Endothelial cell of umbilical vein (primary cell): Measurements from ENCODE around the gene KIF25. TPM values are rescaled to one million over a fixed set of nuclear protein-coding genes. Genes with fewer than 3 reads are reported as not detected.

Experiments used
- BruUV-seq: library from RNA; stranded (reverse); fragments of 400-500 nt; replicated peaks from 2 replicates; lab custom pipeline; 2021; lab: Mats Ljungman, UMichigan
- CTCF ChIA-PET: fragments of 300-600, 350-600 bp; sonication (Branson Sonifier 250); formaldehyde crosslinking; loops from one replicate; lab custom pipeline; 2021; ENCODE audit warnings: antibody characterized with exemption, inconsistent platforms; lab: Charles Lee
- POLR2A ChIA-PET: fragments of 300-600, 350-600 bp; sonication (Branson Sonifier 250); formaldehyde crosslinking; loops from one replicate; lab custom pipeline; 2021; ENCODE audit warnings: antibody characterized with exemption, inconsistent platforms; lab: Charles Lee
- DNase-seq: peaks from one replicate; pipeline ENCODE4 v3.0.0-alpha.2; 2011; ENCODE audit warnings: low read depth, low spot score
- FAIRE-seq: peaks from 2 replicates; lab custom pipeline; 2011; peaks lifted over from hg19 to GRCh38; lab: Jason Lieb, UNC
- H2AFZ ChIP-seq: 2 replicates; pipeline ENCODE4 v1.6.0; 2012; ENCODE audit warnings: low read depth, low read length, control low read depth, inconsistent platforms
- H3K27ac ChIP-seq: 2 replicates; pipeline ENCODE4 v1.5.1; 2011; ENCODE audit warnings: low read depth, mild to moderate bottlenecking, control low read depth, low read length, moderate library complexity; ENCODE audit not compliant: insufficient read depth
- H3K27me3 ChIP-seq, 2 experiments: 2 replicates each; pipeline versions ENCODE4 v1.6.0 to v1.6.1; 2011; ENCODE audit warnings: low read length in 2 of 2, mixed read lengths in 1 of 2; ENCODE audit not compliant: control insufficient read depth in 2 of 2, insufficient read depth in 2 of 2
- H3K36me3 ChIP-seq, 2 experiments: 2 replicates in 1 of 2; 3 replicates in 1 of 2; pipeline ENCODE4 v1.5.1; 2011; ENCODE audit warnings: low read length in 2 of 2, mild to moderate bottlenecking in 1 of 2, moderate library complexity in 1 of 2; ENCODE audit not compliant: control insufficient read depth in 2 of 2, insufficient read depth in 2 of 2; ENCODE audit errors: extremely low read depth in 1 of 2
- H3K4me1 ChIP-seq: 3 replicates; pipeline ENCODE4 v1.5.1; 2011; ENCODE audit warnings: mild to moderate bottlenecking, low read length; ENCODE audit not compliant: control insufficient read depth, insufficient read depth; ENCODE audit errors: extremely low read depth
- H3K4me2 ChIP-seq: 2 replicates; pipeline ENCODE4 v1.6.1; 2011; ENCODE audit warnings: low read length, control low read depth, mixed read lengths; ENCODE audit not compliant: insufficient read depth
- H3K4me3 ChIP-seq, 3 experiments: fragments of 200-600 bp in 1 of 3; sonication (generic), shearing (Covaris generic) in 1 of 3; replicated peaks in 1 of 3; 2 replicates each; pipeline ENCODE4 v1.5.1; 2011 to 2016; ENCODE audit warnings: control low read depth in 3 of 3, low read length in 3 of 3, mild to moderate bottlenecking in 2 of 3, inconsistent platforms in 1 of 3, low read depth in 1 of 3, moderate library complexity in 1 of 3; ENCODE audit not compliant: insufficient read depth in 1 of 3
- H3K79me2 ChIP-seq: 2 replicates; pipeline ENCODE4 v1.6.0; 2012; ENCODE audit warnings: low read length, inconsistent platforms; ENCODE audit not compliant: control insufficient read depth, insufficient read depth
- H3K9ac ChIP-seq: replicated peaks from 2 replicates; pipeline ENCODE3; 2011; ENCODE audit warnings: low read length, control low read depth; ENCODE audit not compliant: insufficient read depth; ENCODE audit errors: extremely low read depth
- H3K9me1 ChIP-seq: replicated peaks from 3 replicates; pipeline ENCODE4 v1.6.0; 2011; ENCODE audit warnings: mild to moderate bottlenecking, low read length; ENCODE audit not compliant: control insufficient read depth, insufficient read depth; ENCODE audit errors: extremely low read depth
- H3K9me3 ChIP-seq: replicated peaks from 2 replicates; pipeline ENCODE4 v1.5.1; 2012; ENCODE audit warnings: low read length, inconsistent platforms; ENCODE audit not compliant: control insufficient read depth, insufficient read depth
- H4K20me1 ChIP-seq: replicated peaks from 2 replicates; pipeline ENCODE3; 2011; ENCODE audit warnings: mild to moderate bottlenecking, low read length; ENCODE audit not compliant: control insufficient read depth, insufficient read depth; ENCODE audit errors: extremely low read depth
- CTCF ChIP-seq, 2 donors: IDR thresholded peaks; 1 replicate in 1 of 2; 2 replicates in 1 of 2; pipeline ENCODE4 v1.5.1; 2011; ENCODE audit warnings: low read length in 2 of 2, mild to moderate bottlenecking in 2 of 2, moderate library complexity in 2 of 2, control low read depth in 1 of 2, inconsistent platforms in 1 of 2, low read depth in 1 of 2; ENCODE audit not compliant: insufficient read depth in 1 of 2; ENCODE audit errors: extremely low read depth in 1 of 2
- EZH2 ChIP-seq: IDR thresholded peaks from 2 replicates; pipeline ENCODE4 v1.6.1; 2012; ENCODE audit warnings: borderline replicate concordance, low read depth, mild to moderate bottlenecking, moderate library complexity, low read length, inconsistent platforms; ENCODE audit not compliant: severe bottlenecking
- FOS ChIP-seq: IDR thresholded peaks from 2 replicates; pipeline ENCODE4 v1.6.1; 2011; ENCODE audit warnings: mild to moderate bottlenecking, low read length, moderate library complexity, borderline replicate concordance; ENCODE audit not compliant: insufficient read depth
- GATA2 ChIP-seq: IDR thresholded peaks from 2 replicates; pipeline ENCODE4 v1.7.0; 2011; ENCODE audit warnings: low read depth, mild to moderate bottlenecking, moderate library complexity, mixed read lengths, low read length; ENCODE audit not compliant: insufficient read length, insufficient read depth
- JUN ChIP-seq: IDR thresholded peaks from 2 replicates; pipeline ENCODE4 v1.6.1; 2011; ENCODE audit warnings: borderline replicate concordance, low read depth; ENCODE audit not compliant: insufficient read length, insufficient read depth
- MAX ChIP-seq: IDR thresholded peaks from 2 replicates; pipeline ENCODE4 v1.6.1; 2011; ENCODE audit not compliant: insufficient read depth, insufficient read length
- MYC ChIP-seq: IDR thresholded peaks from one replicate; pipeline ENCODE4 v1.6.1; 2011; ENCODE audit warnings: mild to moderate bottlenecking, low read depth, low read length
- POLR2A ChIP-seq: IDR thresholded peaks from 2 replicates; pipeline ENCODE4 v1.6.1; 2012; ENCODE audit warnings: low read depth, mild to moderate bottlenecking, control low read depth, low read length
- POLR2AphosphoS5 ChIP-seq: IDR thresholded peaks from 2 replicates; pipeline ENCODE4 v1.6.1; 2012; ENCODE audit warnings: low read depth, mild to moderate bottlenecking, control low read depth, low read length, moderate library complexity; ENCODE audit not compliant: insufficient read depth
- dilution Hi-C: fragments of 300-500 bp; cut with MboI; formaldehyde crosslinking; loops from one replicate; pipeline ENCODE4 v1.15.0; 2019; ENCODE audit warnings: low sequenced_read_pairs; ENCODE audit not compliant: extremely low pct_ligation_motif_present
- intact Hi-C: fragments of 100-400 bp; cut with micrococcal nuclease; formaldehyde crosslinking; loops from one replicate; pipeline ENCODE4 v1.10.0; 2022
- polyA plus RNA-seq, 4 experiments: library from polyadenylated mRNA; depleted of rRNA in 3 of 4; stranded (reverse) in 3 of 4; unstranded in 1 of 4; fragments of >200 nt; gene quantifications; 2 replicates each; pipeline versions ENCODE4 v1.2.1 to v1.2.3, GENCODE V29; 2011 to 2012; ENCODE audit warnings: missing spikeins in 1 of 4
- total RNA-seq: library from RNA; stranded (reverse); gene quantifications from 2 replicates; pipeline ENCODE4 v1.2.3, GENCODE V29; 2021

The KIF25 gene
- total and polyA plus RNA-seq, 2 donors (not counting 3 experiments of a cell fraction or from before 2014, with no cell fraction given) = not detected

DNA sequence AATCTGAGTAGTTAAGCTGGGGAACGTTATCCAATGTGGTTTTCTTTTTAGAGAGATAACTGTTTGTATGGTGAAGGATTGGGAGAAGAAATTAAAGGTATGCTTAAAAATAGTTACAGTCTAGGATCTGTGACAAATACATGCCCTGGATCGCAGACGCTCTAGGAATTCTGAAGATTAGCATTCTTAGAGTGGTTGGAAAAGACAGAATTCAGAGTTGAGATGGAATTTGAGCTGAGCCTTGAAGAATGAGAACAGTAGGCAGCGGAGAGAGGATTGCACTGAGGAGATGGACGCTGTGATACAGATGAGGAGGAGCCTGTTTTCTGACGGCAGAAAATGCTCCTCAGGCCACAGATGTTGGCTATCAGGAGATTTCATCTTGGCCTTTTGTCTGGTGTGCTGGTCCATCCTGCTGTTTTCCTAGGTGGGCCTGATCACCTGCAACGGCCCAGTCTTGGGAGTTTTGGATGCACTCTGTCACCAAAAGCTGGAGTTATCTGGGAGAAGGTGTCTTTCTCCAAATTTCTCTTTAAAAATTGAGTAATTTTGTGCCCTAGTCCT is 48.3 kb upstream of the KIF25 start:
- intact Hi-C loops (no loop called here), dilution Hi-C loops (no loop called here)
- DNase-seq (no peak), FAIRE-seq (no peak)
- peaks cover 18 to 30% of the 10 kb centered on the region in 2 experiments for H3K36me3 ChIP-seq
- CTCF ChIA-PET = no interaction called here
- no peak overlapping the region for H3K9ac ChIP-seq
- no peak overlapping the region for H3K4me2 ChIP-seq
- TF ChIP-seq CTCF (IDR thresholded peaks at IDR 0.05; ENCODE audit: extremely low read depth in 1 of 2, insufficient read depth in 1 of 2, low read depth in 1 of 2, low read length in 2 of 2) = no peak
- no peak for TF ChIP-seq MYC
- TF ChIP-seq GATA2 = no peak
- no peak for TF ChIP-seq JUN
- no peak for TF ChIP-seq POLR2A
- TF ChIP-seq EZH2 = no peak
- no peak for TF ChIP-seq FOS
- no peak for TF ChIP-seq MAX
- TF ChIP-seq POLR2AphosphoS5 = no peak
- H3K9me1 ChIP-seq = no peaks in the 10 kb centered on the region
- no peaks in the 10 kb centered on the region for H3K27me3 ChIP-seq
- no TSS peak for BruUV-seq
- POLR2A ChIA-PET = no interaction called here
- H3K4me1 ChIP-seq = no peaks in the 10 kb centered on the region
- no peak overlapping the region for H2AFZ ChIP-seq
- no peaks in the 10 kb centered on the region for H4K20me1 ChIP-seq
- H3K27ac ChIP-seq = no peak overlapping the region
- H3K79me2 ChIP-seq = no peaks in the 10 kb centered on the region
- no peak overlapping the region for H3K4me3 ChIP-seq
- no peaks in the 10 kb centered on the region for H3K9me3 ChIP-seq
